Measurements from ENCODE around the gene MORC4.
"Not testable (repeated sequence)": the region's sequence is repeated elsewhere in the genome, so short reads cannot be mapped to it uniquely, and the experiment has no call there.

The MORC4 gene

DNA sequence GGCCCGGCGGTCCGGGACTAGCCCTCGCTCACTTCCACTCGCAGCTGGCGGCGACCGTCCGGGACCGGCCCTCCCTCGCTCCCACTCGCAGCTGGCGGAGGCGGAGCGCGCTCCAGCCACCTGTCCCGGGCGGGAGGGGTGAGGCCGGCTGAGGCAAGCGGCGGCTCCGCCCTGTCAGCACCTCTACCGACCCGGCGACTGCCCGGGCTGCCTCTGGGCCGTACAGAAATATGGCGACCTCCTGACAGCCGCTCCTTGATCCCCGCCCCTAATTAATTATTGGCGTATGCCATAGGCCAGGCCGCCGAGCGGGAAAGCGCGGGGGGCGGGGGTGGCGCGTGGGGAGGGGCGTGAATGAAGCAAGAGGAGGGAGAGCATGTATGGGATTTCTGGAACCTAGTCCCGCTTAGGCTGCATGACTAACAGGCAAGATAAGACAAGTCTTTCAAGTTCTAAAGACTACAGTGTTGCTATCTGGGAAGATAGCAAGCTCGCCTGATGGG is at the start of gene MORC4:
Gene MORC4 (minus strand): TSS at position 200 of the 503 bp plus-strand sequence. CDS start 243 bp downstream, outside the sequence.
- peak; percentile 43 for DNase-seq

DNA sequence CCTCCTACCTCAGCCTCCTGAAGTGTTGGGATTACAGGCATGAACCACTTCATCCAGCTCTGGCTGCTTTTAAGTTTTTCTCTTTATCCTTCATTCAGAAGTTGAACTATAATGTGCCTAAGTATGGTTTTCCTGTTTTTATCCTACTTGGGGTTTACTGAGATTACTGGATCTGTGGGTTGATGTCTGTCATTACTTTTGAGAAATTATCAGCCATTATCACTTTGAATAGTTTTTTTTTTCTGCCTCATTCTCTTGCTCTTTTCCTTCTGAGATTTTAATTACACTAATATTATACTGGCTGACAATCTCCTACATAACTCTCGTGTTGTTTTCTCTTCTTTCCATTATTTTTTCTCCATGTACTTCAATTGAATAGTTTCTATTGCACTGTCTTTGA is 47.6 kb upstream of the MORC4 start:
- no peak for DNase-seq

DNA sequence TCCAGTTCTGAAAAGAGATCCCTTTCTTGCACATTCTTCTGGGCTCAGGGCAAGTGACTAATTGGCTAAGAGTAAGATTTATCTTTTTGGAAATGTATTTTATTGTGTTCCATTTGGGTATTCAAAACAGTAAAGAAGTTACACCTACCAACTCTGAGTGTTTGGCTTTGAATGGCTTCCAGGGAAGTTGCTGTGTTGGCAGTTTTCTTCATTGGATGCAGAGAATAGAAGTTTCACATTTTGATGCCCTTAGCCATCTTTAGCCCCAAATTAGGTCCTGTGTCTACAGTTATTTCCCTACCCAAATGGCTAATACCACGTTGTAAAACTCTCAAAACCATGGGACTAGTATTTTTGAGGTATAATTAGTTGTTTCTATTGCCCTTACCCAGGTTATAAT is 29.7 kb upstream of the MORC4 start:
- DNase-seq, result no peak

DNA sequence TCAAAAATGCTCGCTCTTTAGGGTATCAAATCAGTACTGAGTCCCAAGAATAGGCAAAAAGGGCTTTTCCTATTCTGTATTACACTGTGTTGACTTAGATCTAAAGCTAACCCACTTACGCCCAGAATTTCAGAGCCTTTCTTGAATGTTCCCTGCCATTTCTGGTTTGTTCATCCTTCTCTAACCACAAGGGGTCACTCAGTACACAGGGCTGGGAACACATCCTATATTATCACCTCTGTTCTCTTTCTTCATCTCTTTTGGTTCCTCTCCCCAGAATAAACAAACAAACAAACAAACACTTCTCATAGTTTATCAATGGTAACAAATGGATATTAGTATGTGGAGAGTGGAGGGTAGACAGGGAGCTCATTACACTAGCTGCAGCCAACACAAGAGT is 25.5 kb upstream of the MORC4 start:
- DNase-seq, result no peak

DNA sequence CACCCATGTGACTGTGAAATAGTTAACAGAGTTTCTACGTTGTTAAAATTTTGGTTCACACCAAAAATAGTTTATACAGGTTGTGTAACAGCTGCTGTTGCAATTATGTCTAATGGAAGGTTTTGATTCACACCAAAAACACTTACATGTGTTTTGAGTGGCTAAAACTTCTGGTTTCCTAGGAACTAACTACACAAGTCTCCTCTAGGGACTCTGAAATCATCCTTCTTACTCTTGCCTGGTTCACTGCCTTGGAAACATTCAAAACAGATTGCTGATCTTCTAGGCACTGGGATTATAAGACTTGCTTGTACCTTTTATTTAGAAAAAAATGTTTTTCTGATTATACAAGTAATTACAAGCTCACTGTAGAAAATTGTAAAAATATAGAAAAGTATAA is 14.9 kb upstream of the MORC4 start:
- DNase-seq, result no peak

DNA sequence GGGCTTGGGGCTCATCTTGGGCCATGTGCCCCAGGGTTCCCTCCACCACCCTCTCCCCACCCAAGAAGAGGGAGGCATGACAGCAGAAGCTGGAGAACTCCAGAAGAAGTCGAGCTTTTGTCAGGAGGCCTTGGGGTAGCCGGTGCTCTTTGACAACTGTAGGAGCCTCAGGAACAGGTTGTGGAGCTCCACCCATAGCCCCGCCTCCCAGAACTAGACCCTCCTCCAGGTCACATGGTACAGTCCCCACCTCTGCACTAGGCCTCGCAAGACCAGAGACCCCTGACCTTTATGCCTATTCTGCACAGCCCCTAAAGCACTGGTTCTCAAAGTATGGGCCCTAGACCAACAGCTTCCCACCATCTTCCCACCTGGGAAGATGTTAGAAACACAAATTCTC is 8.0 kb upstream of the MORC4 start:
- no peak for DNase-seq

DNA sequence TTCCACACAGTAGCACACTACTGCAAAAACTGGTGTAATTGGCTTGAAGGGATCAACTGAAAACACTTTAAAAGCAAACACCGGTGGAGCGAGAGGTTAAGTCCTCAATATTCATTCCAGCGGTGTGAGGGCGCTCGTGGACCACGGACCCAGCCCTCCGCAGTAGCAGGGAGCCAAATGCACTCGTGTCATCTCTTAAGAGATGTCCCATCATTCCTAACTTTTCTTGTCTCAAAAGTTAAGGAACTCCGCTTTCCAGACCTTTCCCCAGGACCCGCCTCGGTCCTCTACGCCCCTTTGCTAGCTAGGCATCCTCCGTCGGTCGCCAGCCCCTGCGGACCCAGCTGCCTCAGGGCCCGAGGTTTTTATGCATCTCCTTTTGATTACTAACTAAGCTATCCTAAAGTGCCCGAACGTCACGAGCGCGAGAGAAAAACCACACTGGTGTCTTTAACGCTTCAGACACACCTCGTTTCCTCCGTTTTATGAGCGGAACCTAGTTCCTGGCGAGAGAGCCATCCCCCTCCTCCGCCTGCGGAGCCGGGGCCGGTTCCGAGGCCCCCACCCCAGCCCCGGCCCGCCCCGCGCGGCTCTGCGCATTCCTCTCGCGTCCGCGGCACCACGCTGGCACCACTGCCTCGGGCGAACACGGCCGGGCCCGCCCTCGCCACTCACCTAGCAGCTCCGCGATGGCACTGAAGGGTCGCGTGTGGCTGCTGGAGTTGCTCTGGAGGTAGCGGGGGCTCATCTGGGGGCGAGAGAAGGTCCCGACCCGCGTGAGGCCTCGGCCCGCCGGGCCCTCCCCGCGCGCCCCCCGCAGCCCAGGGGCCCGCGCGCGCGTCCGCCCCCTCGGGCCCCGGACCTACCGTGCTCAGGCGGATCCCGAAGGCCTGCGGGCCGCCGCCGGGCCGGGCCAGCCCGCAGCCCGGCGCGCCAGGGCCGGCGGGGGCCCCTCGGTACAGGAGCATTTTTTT is 723 bp downstream of the MORC4 start:
- peak; percentile 12 for DNase-seq

DNA sequence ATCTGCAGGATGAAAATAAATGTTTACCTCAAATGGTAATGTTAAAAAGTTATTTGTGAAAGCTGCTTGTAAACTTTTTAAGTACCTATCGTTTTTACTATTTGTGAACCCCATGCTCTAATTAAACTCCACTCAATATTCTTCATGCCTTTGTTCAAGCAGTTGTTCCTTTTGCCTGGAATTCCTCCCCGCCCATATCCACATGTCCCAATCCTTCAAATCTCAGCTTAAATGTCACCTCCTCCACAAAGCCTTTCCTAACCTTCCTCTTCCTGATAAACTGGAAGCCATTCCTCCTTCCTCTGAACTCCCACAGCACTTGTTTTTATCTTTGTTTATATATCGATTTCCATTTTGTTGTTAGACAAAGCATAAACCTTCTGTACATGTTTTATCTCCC is 2.4 kb downstream of the MORC4 start:
- no peak for DNase-seq

DNA sequence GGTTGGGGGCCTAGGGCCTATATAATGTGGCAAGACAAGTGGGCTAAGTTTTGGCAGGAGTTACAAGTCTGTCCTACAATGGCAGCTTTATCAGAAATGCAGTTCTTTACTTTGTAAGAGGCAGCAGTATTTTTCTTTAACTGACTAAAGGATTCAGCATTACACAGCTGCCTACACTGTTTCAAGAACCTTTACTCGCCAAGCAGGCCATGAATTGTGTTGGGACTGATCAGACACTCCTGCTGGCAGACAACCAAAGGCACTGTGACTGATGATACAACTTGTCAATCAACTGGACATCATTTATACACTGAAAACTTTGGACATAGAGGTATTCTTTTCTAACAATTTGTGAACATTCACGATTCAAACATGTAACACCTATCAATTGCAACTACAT is 4.3 kb downstream of the MORC4 start:
- DNase-seq, result no peak

DNA sequence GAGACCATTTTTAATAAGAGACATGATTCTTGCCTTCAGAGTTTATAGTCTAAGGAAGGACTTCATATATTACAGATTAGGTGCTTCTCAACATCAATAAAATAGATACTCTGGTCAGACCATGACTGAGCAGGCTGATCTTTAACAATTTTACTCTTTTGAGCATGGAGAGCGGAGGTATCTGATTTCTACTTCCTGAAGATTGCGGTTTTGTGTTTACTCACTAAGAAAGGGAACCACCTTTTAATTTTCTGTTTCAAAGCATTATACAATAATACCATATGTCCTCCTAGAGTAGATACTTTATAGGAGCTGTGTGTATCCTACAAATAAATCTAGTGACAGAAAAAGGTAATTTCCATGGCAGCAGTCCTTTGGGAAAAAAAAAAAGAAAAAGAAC is 12.5 kb downstream of the MORC4 start:
- no peak for DNase-seq

DNA sequence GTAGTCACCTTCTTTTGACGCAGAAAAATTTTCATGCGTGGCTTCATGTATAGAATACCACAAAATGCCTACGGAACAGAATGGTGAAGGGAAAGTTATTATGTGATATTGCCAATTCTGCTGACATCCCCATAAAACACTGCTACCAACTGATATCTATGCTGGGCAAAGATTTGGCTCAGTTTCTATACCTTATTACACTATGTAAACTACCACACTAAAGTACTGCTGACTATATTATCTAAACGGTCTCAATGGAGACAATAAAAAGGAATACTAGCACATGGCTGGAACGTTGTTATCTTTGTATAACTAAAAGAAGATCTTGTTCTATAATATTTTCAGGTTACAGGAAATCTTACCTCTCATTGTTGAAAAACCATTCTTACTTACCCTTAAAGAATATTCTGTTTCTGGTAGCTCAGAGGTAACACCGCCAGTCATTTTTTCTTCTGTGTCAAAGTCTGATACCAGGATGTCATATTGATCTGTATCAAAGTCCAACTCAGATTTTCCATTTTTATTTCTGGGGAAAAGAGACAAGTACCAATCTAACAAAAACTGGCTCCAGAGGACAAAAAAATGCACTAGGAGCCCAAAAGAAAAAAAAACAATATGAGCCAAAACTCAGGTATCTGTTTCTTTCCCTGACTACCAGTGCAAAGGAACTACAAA is 18.9 kb downstream of the MORC4 start:
- DNase-seq, result no peak

DNA sequence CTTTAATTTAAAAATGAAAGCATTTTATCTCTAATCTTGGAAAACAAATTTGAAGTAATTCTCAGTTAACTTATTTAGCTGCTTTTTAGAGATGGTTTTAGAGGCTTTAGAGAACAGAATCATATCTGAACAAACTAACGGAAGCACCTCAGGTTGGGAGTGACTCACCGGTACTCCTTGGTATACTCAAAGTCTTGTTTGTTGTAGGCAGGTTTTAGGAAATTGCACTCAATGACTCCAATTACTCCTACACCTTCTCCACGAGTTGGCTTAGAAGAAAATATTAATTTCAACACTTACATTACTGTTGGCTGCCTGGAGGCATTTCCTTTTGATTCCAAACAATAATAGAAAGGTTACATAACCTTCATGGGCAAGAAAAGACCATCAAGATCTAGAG is 23.6 kb downstream of the MORC4 start:
- DNase-seq, result no peak

DNA sequence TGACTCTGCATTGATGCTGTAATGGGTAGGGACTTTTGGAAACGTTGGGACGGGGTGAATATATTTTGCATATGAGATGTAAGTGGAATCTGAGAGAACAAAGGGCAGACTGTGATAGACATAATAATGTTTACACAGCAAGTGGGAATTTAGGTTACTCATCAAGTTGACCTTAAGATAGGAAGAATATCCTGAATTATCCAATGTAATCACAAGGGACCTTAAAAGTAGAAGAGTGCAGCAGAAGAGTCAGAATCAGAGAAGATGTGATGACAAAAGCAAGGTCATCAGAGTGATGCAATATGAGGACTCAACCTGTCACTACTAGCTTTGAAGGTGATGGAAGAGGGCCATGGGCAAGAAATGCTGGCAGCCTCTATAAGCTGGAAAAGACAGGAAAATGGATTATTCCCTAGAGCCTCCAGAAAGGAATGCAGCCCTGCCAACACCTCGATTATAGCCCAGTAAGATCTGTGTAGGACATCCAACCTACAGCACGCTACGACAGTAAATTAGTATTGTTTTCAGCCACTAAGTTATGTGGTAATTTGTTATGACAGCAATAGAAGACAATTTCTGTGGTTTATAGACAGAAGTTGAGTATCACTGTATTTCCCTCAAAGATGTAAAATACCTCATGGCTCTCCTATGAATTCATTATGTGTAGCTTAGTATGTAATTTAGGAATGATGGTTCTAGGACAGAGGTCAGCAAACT is 26.4 kb downstream of the MORC4 start:
- DNase-seq, result no peak

DNA sequence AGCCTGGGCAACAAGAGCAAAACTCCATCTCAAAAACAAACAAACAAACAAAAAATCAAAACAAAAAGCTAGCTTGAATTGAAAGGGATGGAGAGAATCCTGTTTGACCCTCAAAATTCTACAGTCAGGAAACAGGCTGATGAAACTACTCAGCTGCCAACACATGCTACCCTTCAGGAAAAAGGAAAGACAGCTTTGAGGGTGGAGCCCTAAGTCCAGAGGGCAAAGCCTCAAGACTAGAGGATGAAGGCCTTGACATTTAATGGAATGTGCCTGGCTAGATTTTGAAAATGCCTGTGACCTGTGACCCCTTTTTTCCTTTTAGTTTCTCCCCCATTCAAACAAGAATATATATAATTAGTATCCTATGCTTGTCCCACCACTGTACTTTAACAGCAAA is 27.1 kb downstream of the MORC4 start:
- DNase-seq, result no peak

DNA sequence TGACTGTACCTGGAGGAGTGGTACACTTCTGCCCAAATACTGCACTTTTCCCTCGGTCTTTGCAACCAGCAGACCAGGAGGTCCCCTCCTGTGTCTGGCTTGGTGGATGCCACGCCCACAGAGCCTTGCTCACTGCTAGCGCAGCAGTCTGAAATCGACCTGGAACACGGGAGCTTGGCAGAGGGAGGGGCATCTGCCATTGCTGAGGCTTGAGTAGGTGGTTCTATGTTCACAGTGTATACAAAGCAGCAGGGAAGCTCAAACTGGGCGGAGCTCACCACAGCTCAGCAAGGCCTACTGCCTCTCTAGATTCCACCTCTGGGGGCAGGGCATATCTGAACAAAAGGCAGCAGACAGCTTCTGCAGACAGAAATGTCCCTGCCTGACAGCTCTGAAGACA is 33.5 kb downstream of the MORC4 start:
- not testable (repeated sequence) for DNase-seq

DNA sequence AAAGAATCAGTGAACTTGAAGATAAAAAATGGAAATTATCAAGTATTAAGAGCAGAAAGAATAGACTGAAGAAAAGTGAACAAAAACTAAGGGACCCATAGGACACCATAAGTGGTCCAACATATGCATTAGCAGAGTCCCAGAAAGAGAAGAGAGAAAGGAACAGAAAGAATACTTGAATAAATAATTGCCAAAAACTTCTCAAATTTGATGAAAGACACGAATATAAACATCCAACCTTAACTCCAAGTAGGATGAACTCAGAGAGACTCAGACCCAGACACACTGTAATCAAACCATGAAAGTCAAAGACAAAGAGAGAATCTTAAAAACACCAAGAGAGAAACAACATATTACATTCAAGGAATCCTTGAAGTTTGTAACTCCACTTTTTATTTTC is 35.7 kb downstream of the MORC4 start:
- no peak for DNase-seq

DNA sequence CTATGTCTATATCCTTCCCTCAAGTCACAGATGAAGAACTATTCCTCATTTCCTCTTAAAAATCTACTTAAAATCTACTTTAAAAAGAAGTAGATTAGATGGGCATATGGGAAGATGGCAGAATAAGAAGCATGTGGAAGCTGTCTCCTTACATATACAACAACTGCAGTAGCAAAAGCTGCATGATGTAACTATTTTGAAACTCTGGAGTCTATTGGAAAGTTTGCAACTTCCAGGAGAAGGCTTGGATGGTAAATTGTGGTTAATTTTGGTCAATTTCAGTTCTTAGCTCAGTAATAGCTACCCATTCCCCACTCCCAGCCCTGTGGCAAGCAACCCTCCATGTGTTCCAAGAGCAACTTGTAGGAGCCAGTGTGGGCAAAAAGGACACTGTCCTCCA is 36.9 kb downstream of the MORC4 start:
- DNase-seq, result no peak

DNA sequence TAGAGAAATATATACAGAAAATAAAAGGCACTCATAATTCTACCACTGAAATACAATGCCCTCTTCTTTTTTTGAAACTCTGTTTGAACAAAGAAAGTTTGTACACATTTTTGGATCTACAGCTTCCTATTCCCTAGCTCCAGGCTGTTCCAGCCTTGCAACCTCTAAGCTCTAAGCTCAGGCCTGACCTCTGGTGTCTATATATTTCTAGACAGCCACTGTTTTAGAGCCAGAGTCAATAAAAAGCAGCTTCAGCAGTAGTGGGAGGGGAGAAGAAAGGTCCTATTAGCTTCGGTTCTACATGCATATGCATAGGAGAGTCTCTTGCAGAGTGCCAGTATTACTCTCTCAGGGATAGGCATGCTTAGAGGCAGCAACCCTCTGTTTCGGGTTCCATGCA is 40.1 kb downstream of the MORC4 start:
- DNase-seq, result no peak

DNA sequence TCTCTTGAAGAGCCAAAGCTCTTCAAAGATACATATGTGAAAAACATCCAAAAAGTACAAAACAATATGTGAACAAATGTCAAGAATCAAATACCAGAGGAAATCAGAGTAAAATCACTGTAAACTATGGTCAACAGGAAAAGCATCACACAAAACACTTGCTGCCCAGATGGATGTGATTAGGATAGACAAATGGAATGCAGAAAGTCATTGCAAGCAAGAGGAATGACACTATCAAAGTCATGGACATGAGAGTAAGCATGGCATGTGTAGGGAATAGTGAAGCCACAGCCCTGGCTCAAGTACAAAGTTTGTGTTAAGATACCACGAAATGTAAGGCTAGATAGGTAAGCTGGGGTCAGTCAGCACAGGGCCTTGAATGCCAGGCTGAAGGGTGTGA is 42.2 kb downstream of the MORC4 start:
- no peak for DNase-seq

DNA sequence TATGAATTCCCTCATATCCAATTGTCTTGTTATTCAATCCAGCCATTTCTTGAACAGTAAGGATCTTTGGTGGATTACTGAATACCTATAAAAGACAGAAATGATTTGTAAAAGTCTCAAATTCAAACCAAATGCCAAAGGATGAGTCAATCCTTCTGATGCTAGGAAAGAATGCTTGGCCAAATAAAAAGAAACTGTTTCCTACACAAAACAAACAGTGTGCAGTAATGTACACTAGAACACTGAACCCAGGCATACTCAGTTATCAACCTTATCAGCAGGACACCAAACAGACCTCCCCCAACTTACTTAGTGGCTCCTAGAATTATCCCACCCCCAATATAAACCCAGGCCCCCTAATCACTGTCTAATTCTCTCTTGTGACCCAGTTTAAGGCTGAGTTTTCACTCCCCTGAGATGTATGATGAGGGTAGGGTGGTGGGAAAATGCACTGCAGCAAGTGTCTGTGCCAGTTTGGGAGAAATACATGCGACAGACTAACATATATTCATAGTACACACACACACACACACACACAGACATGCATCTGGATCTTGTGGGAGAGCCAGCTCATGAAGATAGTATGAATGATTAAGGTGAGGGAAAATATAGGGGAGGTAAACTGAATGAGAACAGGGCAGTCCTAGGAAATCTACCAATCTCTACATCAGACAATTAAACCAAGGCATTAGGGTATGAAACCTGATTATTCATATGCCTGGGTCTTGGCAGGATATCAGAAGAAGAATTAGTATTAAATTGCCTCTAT is 44.8 kb downstream of the MORC4 start:
- no peak for DNase-seq

DNA sequence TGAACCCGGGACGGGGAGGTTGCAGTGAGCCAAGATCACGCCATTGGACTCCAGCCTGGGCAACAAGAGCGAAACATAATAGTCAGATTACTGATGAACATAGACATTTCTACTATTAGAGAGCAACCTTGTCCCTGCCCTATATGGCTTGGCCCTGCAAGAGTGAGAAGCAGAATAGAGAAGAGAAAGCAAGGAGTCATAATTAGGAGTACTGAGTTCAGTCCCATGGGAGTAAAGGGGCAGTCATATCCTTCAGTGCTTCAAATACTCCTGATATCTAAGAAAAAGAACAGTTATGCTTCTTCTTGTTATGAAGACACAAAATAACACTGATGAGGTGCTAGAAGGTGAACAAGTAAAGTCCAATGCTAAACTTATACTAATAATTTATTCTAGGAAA is 46.0 kb downstream of the MORC4 start:
- no peak for DNase-seq

DNA sequence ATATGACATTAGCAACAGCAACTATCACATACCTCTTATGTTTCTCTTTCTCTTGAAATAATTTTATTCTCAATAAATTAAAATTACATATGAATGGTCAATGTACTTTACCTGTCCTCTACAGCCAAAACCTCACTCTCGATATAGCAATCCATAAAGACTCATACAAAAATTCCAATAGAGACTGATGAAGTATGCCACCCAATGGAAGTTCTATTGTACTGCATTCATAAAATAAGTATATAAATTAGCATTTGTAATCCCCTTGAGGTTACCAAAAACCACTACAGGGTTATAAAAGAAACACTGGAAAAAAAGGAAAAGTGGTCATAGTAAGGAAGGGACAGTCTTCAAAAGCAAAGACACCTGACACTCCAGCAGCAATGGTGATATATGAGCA is 47.0 kb downstream of the MORC4 start:
- no peak for DNase-seq

DNA sequence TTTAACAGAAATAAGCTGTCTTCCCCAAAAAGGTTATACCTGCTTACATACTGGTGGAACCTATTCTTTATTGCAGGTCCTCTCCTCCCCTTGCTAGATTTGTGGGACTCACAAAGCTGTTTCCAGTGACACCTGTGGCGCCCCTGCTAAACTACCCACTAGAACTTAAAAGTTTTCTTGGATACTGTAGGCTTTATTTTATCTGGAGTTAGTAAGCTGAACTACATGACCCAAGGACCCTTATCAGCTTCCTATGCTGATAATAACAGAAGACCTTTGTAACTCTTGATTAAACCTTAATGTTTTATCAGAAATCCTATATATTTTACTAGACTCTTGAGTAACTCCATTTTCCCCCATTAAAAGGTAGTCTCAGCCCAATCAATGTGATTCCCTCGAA is 47.5 kb downstream of the MORC4 start:
- no peak for DNase-seq
